ENCODE results near the gene POLR1D. TPM values are rescaled to one million over a fixed set of nuclear protein-coding genes. Genes with fewer than 3 reads are reported as not detected.

Gene POLR1D
- total RNA-seq (2014; rRNA removed; shearing (Covaris generic)): 90.7 and 123 TPM in 2 replicates

DNA sequence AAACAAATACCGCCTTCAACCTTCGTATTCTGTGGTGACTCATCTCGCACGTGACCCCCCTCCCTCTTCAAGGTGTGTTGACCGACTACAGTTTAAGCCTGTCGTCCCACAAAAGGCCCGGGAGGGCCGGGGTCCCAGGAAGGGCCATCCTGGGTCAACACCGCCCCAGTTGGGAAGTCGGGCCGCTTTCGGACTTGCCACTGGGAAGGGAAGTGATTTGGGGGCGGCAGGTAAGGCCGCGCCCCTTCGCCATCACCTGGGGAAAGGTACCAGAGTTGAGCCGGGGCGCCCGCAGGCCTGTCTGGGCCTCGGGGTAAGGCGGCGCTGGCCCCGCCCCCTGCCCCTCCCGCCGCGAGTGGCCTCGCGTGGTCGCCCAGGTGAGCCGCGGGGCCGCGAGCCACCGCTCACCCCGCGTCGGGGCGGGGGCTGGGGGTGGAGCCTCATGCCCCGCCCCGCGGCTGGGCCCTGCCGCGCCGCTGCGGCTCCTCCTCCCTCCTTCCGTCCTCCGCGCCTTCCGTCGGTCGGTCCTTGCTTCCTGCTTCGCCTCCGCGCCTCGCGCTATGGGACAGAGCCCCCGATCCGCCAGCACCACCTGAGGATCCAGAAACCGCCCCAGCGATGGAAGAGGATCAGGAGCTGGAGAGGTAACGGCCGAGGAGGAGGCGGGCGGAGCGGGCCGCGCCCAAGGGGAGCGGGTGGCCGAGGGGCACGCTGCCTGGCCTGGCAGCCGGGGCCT lies at the start of gene POLR1D:
POLR1D (plus strand) TSS at position 527 of the 736 bp plus-strand sequence; CDS start at position 619, 92 bp downstream.
- peak; percentile 86 for DNase-seq (ENCODE audit: low read depth)

DNA sequence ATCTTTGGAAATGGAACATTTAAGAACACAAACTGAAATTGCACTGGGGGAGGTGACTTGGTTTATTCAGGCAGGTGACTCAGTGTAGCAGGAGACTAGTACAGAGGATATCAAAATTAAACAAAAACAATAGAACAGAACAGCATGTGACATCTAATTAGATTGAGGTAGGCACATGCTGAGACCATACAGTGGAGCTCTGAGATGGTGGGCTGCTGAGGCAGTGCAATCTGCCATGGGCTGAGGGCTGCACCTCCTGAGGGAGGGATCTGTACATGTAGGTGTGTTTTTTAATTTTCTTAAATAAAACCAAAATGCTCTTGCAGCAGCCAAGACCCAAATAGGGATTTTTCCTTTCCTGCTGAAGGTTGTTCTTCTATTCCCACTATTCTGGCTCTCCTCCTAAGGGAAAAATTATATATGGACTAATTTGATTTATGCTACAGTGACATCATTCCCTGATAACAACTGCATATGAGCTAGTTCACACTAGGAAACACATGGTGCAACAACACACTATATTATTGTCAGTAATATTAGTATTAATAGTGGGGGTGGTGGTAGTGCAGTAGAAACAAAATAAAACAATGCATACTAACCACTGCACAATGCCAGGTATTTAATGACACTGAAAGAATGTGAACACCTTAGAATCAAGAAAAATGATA lies 49.3 kb upstream of the POLR1D start:
- DNase-seq (ENCODE audit: low read depth): no peak

GRCh38 chr13:27573265-27573664 lies 48.4 kb upstream of the POLR1D start:
- DNase-seq (ENCODE audit: low read depth): peak; percentile 45

- DNase-seq (ENCODE audit: low read depth): no peak
These were observed 47.0 kb upstream of the POLR1D start for GRCh38 chr13:27574661-27575060.

- DNase-seq (ENCODE audit: low read depth): peak; percentile 11
These were observed 43.3 kb upstream of the POLR1D start for GRCh38 chr13:27578121-27579030.

- DNase-seq (ENCODE audit: low read depth): peak; percentile 8
These were observed 38.0 kb upstream of the POLR1D start for GRCh38 chr13:27583645-27584044.

GRCh38 chr13:27587095-27587746 lies 34.5 kb upstream of the POLR1D start:
- DNase-seq (ENCODE audit: low read depth): no peak

DNA sequence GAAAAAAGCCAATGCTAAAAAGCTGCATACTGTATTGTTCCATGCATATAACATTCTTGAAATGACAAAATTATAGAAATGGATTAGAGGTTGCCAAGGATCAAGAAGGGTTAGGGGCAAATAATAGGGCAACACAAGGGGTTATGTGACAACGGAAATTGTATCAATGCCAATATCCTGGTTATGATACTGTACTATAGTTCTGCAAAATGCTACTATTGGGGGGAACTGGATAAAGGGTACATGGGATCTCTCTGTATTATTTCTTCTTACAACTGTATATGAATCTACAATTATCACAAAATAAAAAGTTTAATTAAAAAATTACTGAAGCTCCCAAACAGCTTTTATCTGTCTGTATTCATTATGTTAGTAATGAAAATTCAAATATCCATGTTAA lies 33.3 kb upstream of the POLR1D start:
- no peak for DNase-seq (ENCODE audit: low read depth)

- no peak for DNase-seq (ENCODE audit: low read depth)
These were observed 28.8 kb upstream of the POLR1D start for GRCh38 chr13:27592865-27593264.

DNA sequence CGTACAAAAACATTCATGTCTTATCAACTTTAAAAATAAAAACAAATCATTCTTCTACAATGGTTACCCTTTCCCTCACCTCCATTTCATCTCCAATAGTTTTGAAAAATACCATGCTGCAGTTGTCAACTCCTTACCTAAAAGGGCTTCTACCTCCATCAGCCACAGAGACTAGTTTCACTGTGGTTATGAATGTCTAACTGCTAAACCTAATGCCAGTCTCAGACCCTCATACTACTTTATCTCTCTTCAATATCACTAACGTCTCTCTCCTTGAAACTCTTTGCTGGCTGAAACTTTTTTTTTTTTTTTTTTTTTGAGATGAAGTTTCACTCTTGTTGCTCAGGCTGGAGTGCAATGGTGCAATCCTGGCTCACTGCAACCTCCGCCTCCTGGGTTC lies 28.4 kb upstream of the POLR1D start:
- DNase-seq (ENCODE audit: low read depth): no peak

DNA sequence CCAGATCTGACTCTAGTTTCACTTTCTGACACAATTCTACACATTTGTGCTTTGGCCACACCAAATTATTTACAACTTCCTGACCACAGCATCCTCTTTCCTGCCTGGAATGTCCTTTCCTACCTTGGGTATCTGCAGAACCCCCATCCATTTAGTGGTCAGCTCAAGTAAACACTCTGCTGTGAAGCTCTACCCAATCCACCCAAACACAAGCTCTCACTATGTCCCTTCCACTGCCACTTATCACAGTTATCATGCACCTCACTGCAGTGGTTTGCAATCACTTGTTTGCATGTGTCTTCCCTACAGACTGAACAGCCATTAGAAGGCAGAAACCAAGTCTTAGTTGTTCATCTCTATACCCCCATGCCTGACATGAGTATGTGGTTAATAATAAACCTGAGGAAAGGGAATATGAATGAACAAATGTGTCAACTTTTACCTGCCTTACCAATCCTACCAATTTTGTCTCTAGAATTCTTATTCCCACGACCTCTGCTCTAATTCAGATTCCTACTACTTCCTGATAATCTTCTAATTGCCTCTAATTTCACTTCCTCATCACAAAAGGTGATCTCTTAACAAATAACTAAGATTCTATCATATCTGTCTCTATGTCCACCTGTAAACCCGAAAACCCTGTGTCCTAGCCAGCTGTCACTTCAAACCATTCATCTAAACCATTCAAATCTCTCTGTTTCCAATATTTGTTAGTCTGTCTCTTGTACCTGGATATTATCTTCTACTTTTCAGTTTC lies 26.5 kb upstream of the POLR1D start:
- DNase-seq (ENCODE audit: low read depth): no peak

DNA sequence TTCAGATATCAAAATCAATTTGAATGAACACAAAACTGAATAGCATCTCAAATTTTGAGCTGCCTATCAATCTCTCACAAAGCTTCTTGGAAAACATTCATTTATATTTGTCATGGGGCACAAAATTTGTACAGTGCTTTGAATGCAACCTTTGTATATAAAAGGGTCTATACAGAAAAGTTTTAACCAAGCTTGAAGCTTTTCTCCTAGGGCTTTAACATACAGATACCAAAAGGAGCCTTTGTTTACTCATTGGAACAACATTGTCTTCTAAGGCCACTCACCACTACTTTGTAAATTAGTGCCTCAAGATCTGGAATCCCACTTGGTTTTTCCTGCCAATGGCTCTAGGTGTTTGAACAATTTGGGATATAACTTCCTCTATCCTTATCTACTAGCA lies 22.6 kb upstream of the POLR1D start:
- no peak for DNase-seq (ENCODE audit: low read depth)

GRCh38 chr13:27599845-27600553 lies 21.7 kb upstream of the POLR1D start:
- peak; percentile 60 for DNase-seq (ENCODE audit: low read depth)

GRCh38 chr13:27600711-27601110 lies 21.0 kb upstream of the POLR1D start:
- no peak for DNase-seq (ENCODE audit: low read depth)

- no peak for DNase-seq (ENCODE audit: low read depth)
These were observed 20.5 kb upstream of the POLR1D start for GRCh38 chr13:27601208-27601607.

DNA sequence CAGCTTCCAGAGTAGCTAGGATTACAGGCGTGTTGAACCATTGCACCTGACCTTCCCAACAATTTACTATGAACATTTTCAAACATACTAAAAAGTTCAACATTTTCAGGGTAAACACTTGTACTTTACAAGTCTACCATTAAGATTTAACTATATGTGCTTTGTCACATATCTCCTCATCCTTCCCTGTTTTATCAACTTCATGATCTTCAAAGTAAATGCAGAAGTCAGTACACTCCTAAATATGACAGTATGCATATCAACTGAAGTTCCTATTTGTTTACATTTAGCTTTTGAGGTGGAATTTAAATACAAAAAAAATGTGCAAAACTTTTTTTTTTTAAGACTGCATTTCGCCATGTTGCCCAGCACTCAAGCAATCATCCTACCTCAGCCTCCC lies 19.9 kb upstream of the POLR1D start:
- DNase-seq (ENCODE audit: low read depth): no peak

DNA sequence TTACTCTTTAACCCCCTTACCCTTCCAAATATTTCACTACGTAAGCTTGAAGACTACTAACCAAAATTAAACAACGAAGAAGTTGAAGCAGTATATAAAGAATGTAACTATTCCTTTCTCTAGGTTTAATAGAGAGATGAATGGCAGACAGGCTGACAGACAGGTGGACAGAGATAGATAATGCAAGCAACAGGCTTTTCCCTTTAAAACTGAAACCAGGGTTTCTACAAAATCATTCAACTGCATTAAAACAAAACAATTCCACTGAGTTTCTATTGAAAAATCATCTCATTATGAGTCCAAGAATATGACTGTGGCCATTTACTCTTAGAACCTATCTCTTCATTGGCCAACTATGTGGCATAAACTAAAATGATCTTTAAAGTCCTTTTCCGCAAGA lies 16.6 kb upstream of the POLR1D start:
- no peak for DNase-seq (ENCODE audit: low read depth)

GRCh38 chr13:27605610-27606200 lies 16.0 kb upstream of the POLR1D start:
- DNase-seq (ENCODE audit: low read depth): no peak

DNA sequence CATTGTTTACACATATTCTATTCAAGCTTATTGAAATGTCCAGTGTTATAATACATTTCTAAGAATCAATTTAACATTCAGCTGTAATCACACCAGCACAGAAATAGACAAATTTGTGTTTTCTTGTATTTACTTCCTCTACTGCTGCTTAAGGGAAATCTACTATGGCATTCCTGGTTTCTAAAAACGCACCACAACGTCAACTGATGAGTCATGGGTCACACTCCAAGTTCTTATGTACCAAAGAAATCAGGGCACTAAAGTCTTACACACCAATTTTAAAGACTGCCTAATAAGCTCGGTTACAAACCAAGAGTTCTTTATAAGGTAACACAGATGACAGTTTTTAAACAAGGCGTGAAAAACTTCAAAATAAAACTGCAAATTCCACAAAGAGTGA lies 14.6 kb upstream of the POLR1D start:
- peak; percentile 31 for DNase-seq (ENCODE audit: low read depth)

DNA sequence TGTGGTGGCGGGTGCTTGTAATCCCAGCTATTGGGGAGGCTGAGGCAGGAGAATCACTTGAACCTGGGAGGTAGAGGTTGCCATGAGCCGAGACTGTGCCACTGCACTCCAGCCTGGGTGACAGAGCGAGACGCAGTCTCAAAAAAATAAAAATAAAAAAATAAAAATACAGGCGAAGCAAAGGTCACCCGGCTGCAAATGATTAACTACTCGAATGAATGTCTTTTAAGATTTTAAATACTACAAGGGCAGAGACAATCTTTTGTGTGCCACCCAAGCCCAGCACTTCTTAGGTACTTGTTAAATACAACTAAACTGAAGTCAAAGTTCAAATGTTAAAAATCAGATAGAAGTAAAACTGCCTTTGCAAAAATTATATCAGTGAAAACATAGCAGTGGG lies 8.1 kb upstream of the POLR1D start:
- DNase-seq (ENCODE audit: low read depth): no peak

Data from Daoy (cell line).